ENCODE results near the gene CNPY1.

Gene CNPY1

GRCh38 chr7:155452505-155453295 is 93.7 kb downstream of the CNPY1 start:
- DNase-seq = no peak

DNA sequence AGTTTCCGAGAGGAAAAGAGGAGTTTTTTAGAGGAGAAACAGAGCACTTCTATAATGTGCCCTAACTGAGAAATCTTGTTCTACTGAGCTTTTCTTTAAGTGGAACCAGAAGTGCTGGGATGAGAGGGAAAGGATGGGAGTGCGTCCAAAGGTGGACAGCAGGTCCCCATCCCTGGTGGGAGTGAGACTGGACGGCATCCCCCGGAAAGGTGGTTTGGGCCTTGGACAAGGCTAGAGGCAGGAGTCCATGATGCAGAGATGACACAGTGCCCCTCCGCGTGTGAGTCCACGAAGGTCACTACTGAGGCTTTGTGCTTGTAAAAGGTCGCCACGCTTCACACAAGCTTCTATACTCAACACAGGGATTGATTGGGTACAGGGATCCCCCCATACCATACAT is 94.5 kb downstream of the CNPY1 start:
- DNase-seq = no peak
